ENCODE results near the gene FAHD2A.
"Not testable (repeated sequence)": the region's sequence is repeated elsewhere in the genome, so short reads cannot be mapped to it uniquely, and the experiment has no call there.

The FAHD2A gene

GRCh38 chr2:95375532-95376150 lies 26.9 kb upstream of the FAHD2A start:
- TF ChIP-seq CTCF (IDR thresholded peaks at IDR 0.05; ENCODE audit: control insufficient read depth, insufficient read depth, low read depth, low read length, missing control alignments): no peak
- H3K4me3 ChIP-seq (ENCODE audit: control insufficient read depth, low read depth, low read length): no peak overlapping the region
- no peak for DNase-seq (ENCODE audit: low read depth)

- DNase-seq (ENCODE audit: low read depth): no peak
- no peak overlapping the region for H3K4me3 ChIP-seq (ENCODE audit: control insufficient read depth, low read depth, low read length)
- TF ChIP-seq CTCF (IDR thresholded peaks at IDR 0.05; ENCODE audit: control insufficient read depth, insufficient read depth, low read depth, low read length, missing control alignments): no peak
These were observed 25.9 kb upstream of the FAHD2A start for GRCh38 chr2:95376311-95377215.

GRCh38 chr2:95377216-95378123 lies 25.0 kb upstream of the FAHD2A start:
- no peak overlapping the region for H3K4me3 ChIP-seq (ENCODE audit: control insufficient read depth, low read depth, low read length)
- DNase-seq (ENCODE audit: low read depth): no peak
- no peak for TF ChIP-seq CTCF (IDR thresholded peaks at IDR 0.05; ENCODE audit: control insufficient read depth, insufficient read depth, low read depth, low read length, missing control alignments)

GRCh38 chr2:95378281-95378680 lies 24.2 kb upstream of the FAHD2A start:
- not testable (repeated sequence) for DNase-seq (ENCODE audit: low read depth); H3K4me3 ChIP-seq (ENCODE audit: control insufficient read depth, low read depth, low read length)

GRCh38 chr2:95379371-95379831 lies 23.1 kb upstream of the FAHD2A start:
- no peak for DNase-seq (ENCODE audit: low read depth)
- peak; percentile 32 for TF ChIP-seq CTCF (IDR thresholded peaks at IDR 0.05; ENCODE audit: control insufficient read depth, insufficient read depth, low read depth, low read length, missing control alignments)
- H3K4me3 ChIP-seq (ENCODE audit: control insufficient read depth, low read depth, low read length): no peak overlapping the region

GRCh38 chr2:95380280-95380679 lies 22.2 kb upstream of the FAHD2A start:
- H3K4me3 ChIP-seq (ENCODE audit: control insufficient read depth, low read depth, low read length): no peak overlapping the region
- no peak for DNase-seq (ENCODE audit: low read depth)
- TF ChIP-seq CTCF (IDR thresholded peaks at IDR 0.05; ENCODE audit: control insufficient read depth, insufficient read depth, low read depth, low read length, missing control alignments): no peak

Measured in AG09309 (cell line).